ENCODE data around the gene IRAK2.

- no peak for TF ChIP-seq CTCF (IDR thresholded peaks at IDR 0.05)
- TF ChIP-seq EP300 (IDR thresholded peaks at IDR 0.05) = no peak
Measured at GRCh38 chr3:10169000-10169496, 4.3 kb downstream of the IRAK2 start.

Measured in suprapubic skin (tissue), 3 donors.